ENCODE measurements around the gene EDC3. TPM values are rescaled to one million over a fixed set of nuclear protein-coding genes. Genes with fewer than 3 reads are reported as not detected.

Gene EDC3
- total RNA-seq, 2 donors from 2014 or later, result 20.6 to 36.8 TPM

GRCh38 chr15:74616366-74616939 lies 79.4 kb downstream of the EDC3 start:
- H3K9me3 ChIP-seq, result no peaks in the 10 kb centered on the region
- peak overlapping the region; percentile 98 to 100 for H3K4me3 ChIP-seq
- H3K27ac ChIP-seq, result peak overlapping the region; percentile 95 to 96
- H3K36me3 ChIP-seq, result peaks cover 0 to 8% of the 10 kb centered on the region in 2 donors
- TF ChIP-seq POLR2AphosphoS5 (IDR thresholded peaks at IDR 0.05), result no peak
- peak; percentile 58 for TF ChIP-seq POLR2A (IDR thresholded peaks at IDR 0.05)
- WGBS, result under 1% methylated on average over 18 of the region's 18 CpGs
- DNase-seq (ENCODE audit: low spot score), result peak; percentile 45
- peaks cover 19% of the 10 kb centered on the region for H3K4me1 ChIP-seq (replicated peaks)
- intact Hi-C loops (cut with DNase I), result loop anchor here (5.0 to 10.0 kb wide), 2 partner anchors 154 to 622 kb away; partner anchors contain the start of genes PML, STOML1 and UBL7
- H3K27me3 ChIP-seq (replicated peaks; ENCODE audit: insufficient read depth), result no peaks in the 10 kb centered on the region

- Histone ChIP-seq H3K36me3 (peaks cover 0 to 6% of the 10 kb centered on the region in 2 donors), H3K27me3 (replicated peaks; ENCODE audit: insufficient read depth) (no peaks in the 10 kb centered on the region), H3K4me3 (peak within 1 kb of the TSS; percentile 98 to 100), H3K4me1 (replicated peaks) (peaks cover 16% of the 10 kb centered on the region), H3K27ac (peak within 1 kb of the TSS; percentile 95 to 96), H3K9me3 (no peaks in the 10 kb centered on the region)
- TF ChIP-seq CTCF (IDR thresholded peaks at IDR 0.05) (peak in 1 of 4 experiments; percentile 11), POLR2A (IDR thresholded peaks at IDR 0.05) (peak; percentile 86), POLR2AphosphoS5 (IDR thresholded peaks at IDR 0.05) (peak; percentile 84)
- peak; percentile 95 for DNase-seq (ENCODE audit: low spot score)
- under 1% methylated on average over 74 of the region's 91 CpGs for WGBS
- intact Hi-C loops (cut with DNase I), result loop anchor here (1.0 to 10.0 kb wide), 4 partner anchors 17 to 621 kb away; partner anchors contain the start of genes ARID3B, PML, STOML1 and UBL7
These were observed 80.1 kb downstream of the EDC3 start, which contains the start of gene CLK3 for GRCh38 chr15:74615508-74616365. CLK3 (plus strand) TSS chr15:74615836; CDS start chr15:74619197, 3,361 bp downstream.

- Histone ChIP-seq H3K36me3 (no peaks in the 10 kb centered on the region), H3K4me1 (replicated peaks) (peaks cover 15% of the 10 kb centered on the region), H3K4me3 (peak overlapping the region; percentile 98 to 100), H3K9me3 (no peaks in the 10 kb centered on the region), H3K27ac (peak overlapping the region; percentile 95 to 96), H3K27me3 (replicated peaks; ENCODE audit: insufficient read depth) (no peaks in the 10 kb centered on the region)
- peak; percentile 71 for DNase-seq (ENCODE audit: low spot score)
- intact Hi-C loops (cut with DNase I), result loop anchor here (1.0 to 10.0 kb wide), 5 partner anchors 16 to 620 kb away; partner anchors contain the start of genes ARID3B, PML, STOML1 and UBL7
- peak; percentile 51 for TF ChIP-seq POLR2A (IDR thresholded peaks at IDR 0.05)
- no peak for TF ChIP-seq POLR2AphosphoS5 (IDR thresholded peaks at IDR 0.05)
- WGBS, result under 1% methylated on average over 67 of the region's 76 CpGs
These were observed 80.9 kb downstream of the EDC3 start for GRCh38 chr15:74614744-74615507.

- Histone ChIP-seq H3K4me1 (replicated peaks) (peaks cover 15% of the 10 kb centered on the region), H3K9me3 (no peaks in the 10 kb centered on the region), H3K4me3 (peak overlapping the region; percentile 98 to 100), H3K27ac (peak overlapping the region; percentile 95 to 96), H3K27me3 (replicated peaks; ENCODE audit: insufficient read depth) (no peaks in the 10 kb centered on the region), H3K36me3 (no peaks in the 10 kb centered on the region)
- intact Hi-C loops (cut with DNase I), result loop anchor here (2.0 to 10.0 kb wide), 3 partner anchors 15 to 619 kb away; partner anchors contain the start of genes PML and STOML1
- WGBS, result 57% methylated on average over 23 of the region's 38 CpGs
- DNase-seq (ENCODE audit: low spot score), result no peak
- no peak for TF ChIP-seq POLR2AphosphoS5 (IDR thresholded peaks at IDR 0.05)
- TF ChIP-seq POLR2A (IDR thresholded peaks at IDR 0.05), result no peak
- TF ChIP-seq CTCF (IDR thresholded peaks at IDR 0.05), result no peak
These were observed 81.7 kb downstream of the EDC3 start for GRCh38 chr15:74613953-74614743.

Data from prostate gland (tissue), 2 donors.